ENCODE measurements around the gene BRINP2.

Gene BRINP2

GRCh38 chr1:177186639-177187038 lies 15.9 kb downstream of the BRINP2 start:
- H3K4me1 ChIP-seq (ENCODE audit: control insufficient read depth in 2 of 2, insufficient read depth in 2 of 2, low read length in 2 of 2): peaks cover 0 to 2% of the 10 kb centered on the region in 2 donors
- no peak overlapping the region for H3K4me3 ChIP-seq (ENCODE audit: low read length in 2 of 2)
- no peaks in the 10 kb centered on the region for H3K36me3 ChIP-seq (ENCODE audit: control insufficient read depth in 2 of 2, insufficient read depth in 2 of 2, low read length in 2 of 2)
- no peaks in the 10 kb centered on the region for H3K9me3 ChIP-seq (ENCODE audit: control insufficient read depth in 2 of 2, low read length in 2 of 2)
- no peak overlapping the region for H3K27ac ChIP-seq (ENCODE audit: low read depth in 2 of 2, low read length in 2 of 2)
- peaks cover 0 to under 1% of the 10 kb centered on the region in 2 donors for H3K27me3 ChIP-seq (ENCODE audit: control insufficient read depth in 2 of 2, insufficient read depth in 2 of 2, low read length in 2 of 2)
- no peak overlapping the region for H3K9ac ChIP-seq (ENCODE audit: low read depth in 1 of 2, low read length in 2 of 2)

- no peaks in the 10 kb centered on the region for H3K27me3 ChIP-seq (ENCODE audit: control insufficient read depth in 2 of 2, insufficient read depth in 2 of 2, low read length in 2 of 2)
- no peaks in the 10 kb centered on the region for H3K9me3 ChIP-seq (ENCODE audit: control insufficient read depth in 2 of 2, low read length in 2 of 2)
- no peaks in the 10 kb centered on the region for H3K4me1 ChIP-seq (ENCODE audit: control insufficient read depth in 2 of 2, insufficient read depth in 2 of 2, low read length in 2 of 2)
- no peak overlapping the region for H3K9ac ChIP-seq (ENCODE audit: low read depth in 1 of 2, low read length in 2 of 2)
- H3K4me3 ChIP-seq (ENCODE audit: low read length in 2 of 2): no peak overlapping the region
- H3K27ac ChIP-seq (ENCODE audit: low read depth in 2 of 2, low read length in 2 of 2): no peak overlapping the region
- no peaks in the 10 kb centered on the region for H3K36me3 ChIP-seq (ENCODE audit: control insufficient read depth in 2 of 2, insufficient read depth in 2 of 2, low read length in 2 of 2)
These were observed 19.7 kb downstream of the BRINP2 start for GRCh38 chr1:177190308-177190970.

- Histone ChIP-seq H3K9me3 (ENCODE audit: control insufficient read depth in 2 of 2, low read length in 2 of 2) (no peaks in the 10 kb centered on the region), H3K27ac (ENCODE audit: low read depth in 2 of 2, low read length in 2 of 2) (no peak overlapping the region), H3K9ac (ENCODE audit: low read depth in 1 of 2, low read length in 2 of 2) (no peak overlapping the region), H3K27me3 (ENCODE audit: control insufficient read depth in 2 of 2, insufficient read depth in 2 of 2, low read length in 2 of 2) (peaks cover 0 to 3% of the 10 kb centered on the region in 2 donors), H3K4me3 (ENCODE audit: low read length in 2 of 2) (no peak overlapping the region), H3K36me3 (ENCODE audit: control insufficient read depth in 2 of 2, insufficient read depth in 2 of 2, low read length in 2 of 2) (no peaks in the 10 kb centered on the region), H3K4me1 (ENCODE audit: control insufficient read depth in 2 of 2, insufficient read depth in 2 of 2, low read length in 2 of 2) (no peaks in the 10 kb centered on the region)
These were observed 27.5 kb downstream of the BRINP2 start for GRCh38 chr1:177198243-177198642.

- Histone ChIP-seq H3K27me3 (ENCODE audit: control insufficient read depth in 2 of 2, insufficient read depth in 2 of 2, low read length in 2 of 2) (peaks cover 0 to 3% of the 10 kb centered on the region in 2 donors), H3K4me3 (ENCODE audit: low read length in 2 of 2) (no peak overlapping the region), H3K4me1 (ENCODE audit: control insufficient read depth in 2 of 2, insufficient read depth in 2 of 2, low read length in 2 of 2) (no peaks in the 10 kb centered on the region), H3K9me3 (ENCODE audit: control insufficient read depth in 2 of 2, low read length in 2 of 2) (no peaks in the 10 kb centered on the region), H3K9ac (ENCODE audit: low read depth in 1 of 2, low read length in 2 of 2) (no peak overlapping the region), H3K36me3 (ENCODE audit: control insufficient read depth in 2 of 2, insufficient read depth in 2 of 2, low read length in 2 of 2) (no peaks in the 10 kb centered on the region), H3K27ac (ENCODE audit: low read depth in 2 of 2, low read length in 2 of 2) (no peak overlapping the region)
These were observed 29.5 kb downstream of the BRINP2 start for GRCh38 chr1:177200290-177200689.

- Histone ChIP-seq H3K4me3 (ENCODE audit: low read length in 2 of 2) (no peak overlapping the region), H3K9ac (ENCODE audit: low read depth in 1 of 2, low read length in 2 of 2) (no peak overlapping the region), H3K27me3 (ENCODE audit: control insufficient read depth in 2 of 2, insufficient read depth in 2 of 2, low read length in 2 of 2) (no peaks in the 10 kb centered on the region), H3K27ac (ENCODE audit: low read depth in 2 of 2, low read length in 2 of 2) (no peak overlapping the region), H3K4me1 (ENCODE audit: control insufficient read depth in 2 of 2, insufficient read depth in 2 of 2, low read length in 2 of 2) (no peaks in the 10 kb centered on the region), H3K36me3 (ENCODE audit: control insufficient read depth in 2 of 2, insufficient read depth in 2 of 2, low read length in 2 of 2) (no peaks in the 10 kb centered on the region), H3K9me3 (ENCODE audit: control insufficient read depth in 2 of 2, low read length in 2 of 2) (no peaks in the 10 kb centered on the region)
These were observed 36.1 kb downstream of the BRINP2 start for GRCh38 chr1:177206831-177207355.

- Histone ChIP-seq H3K9me3 (ENCODE audit: control insufficient read depth in 2 of 2, low read length in 2 of 2) (no peaks in the 10 kb centered on the region), H3K4me3 (ENCODE audit: low read length in 2 of 2) (no peak overlapping the region), H3K27ac (ENCODE audit: low read depth in 2 of 2, low read length in 2 of 2) (no peak overlapping the region), H3K36me3 (ENCODE audit: control insufficient read depth in 2 of 2, insufficient read depth in 2 of 2, low read length in 2 of 2) (no peaks in the 10 kb centered on the region), H3K9ac (ENCODE audit: low read depth in 1 of 2, low read length in 2 of 2) (no peak overlapping the region), H3K27me3 (ENCODE audit: control insufficient read depth in 2 of 2, insufficient read depth in 2 of 2, low read length in 2 of 2) (no peaks in the 10 kb centered on the region), H3K4me1 (ENCODE audit: control insufficient read depth in 2 of 2, insufficient read depth in 2 of 2, low read length in 2 of 2) (no peaks in the 10 kb centered on the region)
These were observed 38.2 kb downstream of the BRINP2 start for GRCh38 chr1:177208920-177209319.

GRCh38 chr1:177209357-177209756 lies 38.6 kb downstream of the BRINP2 start:
- H3K36me3 ChIP-seq (ENCODE audit: control insufficient read depth in 2 of 2, insufficient read depth in 2 of 2, low read length in 2 of 2): no peaks in the 10 kb centered on the region
- H3K4me1 ChIP-seq (ENCODE audit: control insufficient read depth in 2 of 2, insufficient read depth in 2 of 2, low read length in 2 of 2): no peaks in the 10 kb centered on the region
- H3K27ac ChIP-seq (ENCODE audit: low read depth in 2 of 2, low read length in 2 of 2): no peak overlapping the region
- no peak overlapping the region for H3K4me3 ChIP-seq (ENCODE audit: low read length in 2 of 2)
- no peaks in the 10 kb centered on the region for H3K27me3 ChIP-seq (ENCODE audit: control insufficient read depth in 2 of 2, insufficient read depth in 2 of 2, low read length in 2 of 2)
- H3K9me3 ChIP-seq (ENCODE audit: control insufficient read depth in 2 of 2, low read length in 2 of 2): no peaks in the 10 kb centered on the region
- no peak overlapping the region for H3K9ac ChIP-seq (ENCODE audit: low read depth in 1 of 2, low read length in 2 of 2)

- Histone ChIP-seq H3K4me3 (ENCODE audit: low read length in 2 of 2) (no peak overlapping the region), H3K36me3 (ENCODE audit: control insufficient read depth in 2 of 2, insufficient read depth in 2 of 2, low read length in 2 of 2) (no peaks in the 10 kb centered on the region), H3K27ac (ENCODE audit: low read depth in 2 of 2, low read length in 2 of 2) (no peak overlapping the region)
These were observed 39.3 kb downstream of the BRINP2 start for GRCh38 chr1:177210071-177210470.

GRCh38 chr1:177211231-177211630 lies 40.5 kb downstream of the BRINP2 start:
- Histone ChIP-seq H3K4me1 (ENCODE audit: control insufficient read depth in 2 of 2, insufficient read depth in 2 of 2, low read length in 2 of 2) (no peaks in the 10 kb centered on the region), H3K4me3 (ENCODE audit: low read length in 2 of 2) (no peak overlapping the region), H3K36me3 (ENCODE audit: control insufficient read depth in 2 of 2, insufficient read depth in 2 of 2, low read length in 2 of 2) (no peaks in the 10 kb centered on the region), H3K9me3 (ENCODE audit: control insufficient read depth in 2 of 2, low read length in 2 of 2) (no peaks in the 10 kb centered on the region), H3K9ac (ENCODE audit: low read depth in 1 of 2, low read length in 2 of 2) (no peak overlapping the region), H3K27me3 (ENCODE audit: control insufficient read depth in 2 of 2, insufficient read depth in 2 of 2, low read length in 2 of 2) (no peaks in the 10 kb centered on the region), H3K27ac (ENCODE audit: low read depth in 2 of 2, low read length in 2 of 2) (no peak overlapping the region)

More at GRCh38 chr1:177210071-177210470, 39.3 kb downstream of the BRINP2 start:
- Histone ChIP-seq H3K9me3 (ENCODE audit: control insufficient read depth in 2 of 2, low read length in 2 of 2) (no peaks in the 10 kb centered on the region), H3K9ac (ENCODE audit: low read depth in 1 of 2, low read length in 2 of 2) (no peak overlapping the region), H3K4me1 (ENCODE audit: control insufficient read depth in 2 of 2, insufficient read depth in 2 of 2, low read length in 2 of 2) (no peaks in the 10 kb centered on the region), H3K27me3 (ENCODE audit: control insufficient read depth in 2 of 2, insufficient read depth in 2 of 2, low read length in 2 of 2) (no peaks in the 10 kb centered on the region)

- Histone ChIP-seq H3K27ac (ENCODE audit: low read depth in 2 of 2, low read length in 2 of 2) (no peak overlapping the region), H3K9me3 (ENCODE audit: control insufficient read depth in 2 of 2, low read length in 2 of 2) (no peaks in the 10 kb centered on the region), H3K4me3 (ENCODE audit: low read length in 2 of 2) (no peak overlapping the region), H3K9ac (ENCODE audit: low read depth in 1 of 2, low read length in 2 of 2) (no peak overlapping the region), H3K36me3 (ENCODE audit: control insufficient read depth in 2 of 2, insufficient read depth in 2 of 2, low read length in 2 of 2) (no peaks in the 10 kb centered on the region), H3K27me3 (ENCODE audit: control insufficient read depth in 2 of 2, insufficient read depth in 2 of 2, low read length in 2 of 2) (no peaks in the 10 kb centered on the region), H3K4me1 (ENCODE audit: control insufficient read depth in 2 of 2, insufficient read depth in 2 of 2, low read length in 2 of 2) (no peaks in the 10 kb centered on the region)
These were observed 45.9 kb downstream of the BRINP2 start for GRCh38 chr1:177216587-177217202.

All from mucosa of rectum (tissue), 2 donors.